IMR-90 (cell line): ENCODE measurements around the gene PARG. TPM values are rescaled to one million over a fixed set of nuclear protein-coding genes. Genes with fewer than 3 reads are reported as not detected.
A peak's percentile ranks its signal among the peaks of the same experiment; 100 is the strongest.

Experiments
- ATAC-seq: fragments of 200-7000 bp; cut with Tn5 transposase; 2 replicates; pipeline ENCODE4 v1.9.1; 2020; ENCODE audit warnings: low read depth, mild to moderate bottlenecking, moderate library complexity
- BruUV-seq: library from RNA; stranded (reverse); fragments of 400-500 nt; replicated peaks from 2 replicates; lab custom pipeline; 2021; lab: Mats Ljungman, UMichigan
- CTCF ChIA-PET: fragments of 300-600 bp; formaldehyde crosslinking; extraction: SDS; loops from one replicate; lab custom pipeline; 2021; ENCODE audit warnings: antibody characterized with exemption; lab: Yijun Ruan, JAX
- POLR2A ChIA-PET: fragments of 300-600 bp; sonication (Branson Sonifier 250); formaldehyde crosslinking; loops from one replicate; lab custom pipeline; 2022; ENCODE audit warnings: antibody characterized with exemption; ENCODE audit not compliant: unreplicated experiment; lab: Charles Lee
- DNase-seq: peaks from one replicate; pipeline ENCODE4 v3.0.0; 2013
- H2AFZ ChIP-seq: replicated peaks from 2 replicates; pipeline ENCODE3; 2013; ENCODE audit warnings: low read length, mild to moderate bottlenecking; ENCODE audit not compliant: poor library complexity
- H2AK5ac ChIP-seq: 2 replicates; pipeline ENCODE4 v1.6.1; 2013; ENCODE audit warnings: low read depth, low read length, inconsistent platforms
- H2AK9ac ChIP-seq: replicated peaks from 2 replicates; pipeline ENCODE3; 2013; ENCODE audit warnings: mild to moderate bottlenecking, low read depth, low read length, moderate library complexity; ENCODE audit not compliant: poor library complexity
- H2BK120ac ChIP-seq: 2 replicates; pipeline ENCODE4 v1.6.1; 2013; ENCODE audit warnings: low read depth, low read length, inconsistent platforms
- H2BK15ac ChIP-seq: 3 replicates; pipeline ENCODE4 v1.6.1; 2013; ENCODE audit warnings: low read depth, low read length, inconsistent platforms
- H2BK20ac ChIP-seq: 2 replicates; pipeline ENCODE4 v1.6.1; 2013; ENCODE audit warnings: low read depth, mild to moderate bottlenecking, inconsistent platforms, low read length, moderate library complexity
- H2BK5ac ChIP-seq: 2 replicates; pipeline ENCODE4 v1.6.1; 2013; ENCODE audit warnings: mild to moderate bottlenecking, low read depth, low read length, inconsistent platforms; ENCODE audit not compliant: poor library complexity, severe bottlenecking
- H3K14ac ChIP-seq: replicated peaks from 2 replicates; pipeline ENCODE4 v1.6.1; 2013; ENCODE audit warnings: low read depth, low read length, inconsistent platforms
- H3K18ac ChIP-seq: 2 replicates; pipeline ENCODE4 v1.6.1; 2013; ENCODE audit warnings: low read depth, low read length, control low read depth
- H3K23ac ChIP-seq: 2 replicates; pipeline ENCODE4 v1.6.1; 2013; ENCODE audit warnings: low read depth, low read length, inconsistent platforms
- H3K27ac ChIP-seq: 2 replicates; pipeline ENCODE4 v1.5.1; 2013; ENCODE audit warnings: mild to moderate bottlenecking, control low read depth, low read length; ENCODE audit not compliant: insufficient read depth
- H3K27me3 ChIP-seq: 2 replicates; pipeline ENCODE4 v1.6.1; 2013; ENCODE audit warnings: low read length; ENCODE audit not compliant: control insufficient read depth, insufficient read depth
- H3K36me3 ChIP-seq: 2 replicates; pipeline ENCODE4 v1.6.1; 2013; ENCODE audit warnings: low read length, mixed read lengths; ENCODE audit not compliant: control insufficient read depth, insufficient read depth
- H3K4ac ChIP-seq: 2 replicates; pipeline ENCODE4 v1.6.1; 2013; ENCODE audit warnings: low read depth, low read length, inconsistent platforms
- H3K4me1 ChIP-seq: 2 replicates; pipeline ENCODE4 v1.6.1; 2013; ENCODE audit warnings: low read length, mixed read lengths; ENCODE audit not compliant: control insufficient read depth, insufficient read depth
- H3K4me2 ChIP-seq: 2 replicates; pipeline ENCODE4 v1.6.1; 2013; ENCODE audit warnings: low read depth, mild to moderate bottlenecking, control low read depth, low read length, moderate library complexity
- H3K4me3 ChIP-seq: 2 replicates; pipeline ENCODE4 v1.5.1; 2013; ENCODE audit warnings: low read depth, mild to moderate bottlenecking, control low read depth, low read length, moderate library complexity; ENCODE audit not compliant: insufficient read depth
- H3K56ac ChIP-seq: 2 replicates; pipeline ENCODE4 v1.6.1; 2013; ENCODE audit warnings: low read length, inconsistent platforms; ENCODE audit not compliant: insufficient read depth; ENCODE audit errors: extremely low read depth
- H3K79me1 ChIP-seq, 2 experiments: 2 replicates each; pipeline ENCODE4 v1.6.1; 2013; ENCODE audit warnings: low read length in 2 of 2, inconsistent platforms in 1 of 2, low read depth in 1 of 2
- H3K9ac ChIP-seq: 2 replicates; pipeline ENCODE4 v1.6.1; 2013; ENCODE audit warnings: low read depth, low read length, control low read depth
- H3K9me1 ChIP-seq: 2 replicates; pipeline ENCODE4 v1.6.1; 2013; ENCODE audit warnings: low read length, inconsistent platforms; ENCODE audit not compliant: insufficient read depth
- H3K9me3 ChIP-seq: 2 replicates; pipeline ENCODE4 v1.6.1; 2013; ENCODE audit warnings: low read length; ENCODE audit not compliant: control insufficient read depth, insufficient read depth
- H4K20me1 ChIP-seq: 2 replicates; pipeline ENCODE4 v1.6.1; 2013; ENCODE audit warnings: low read length, inconsistent platforms; ENCODE audit not compliant: insufficient read depth
- H4K5ac ChIP-seq: 2 replicates; pipeline ENCODE4 v1.6.1; 2013; ENCODE audit warnings: mild to moderate bottlenecking, low read depth, low read length, control low read depth
- H4K8ac ChIP-seq, 2 experiments: 2 replicates each; pipeline ENCODE4 v1.6.1; 2013; ENCODE audit warnings: low read depth in 2 of 2, low read length in 2 of 2, control low read depth in 1 of 2, inconsistent platforms in 1 of 2
- H4K91ac ChIP-seq: 2 replicates; pipeline ENCODE4 v1.6.1; 2013; ENCODE audit warnings: low read depth, low read length, inconsistent platforms; ENCODE audit not compliant: insufficient read depth
- MAFK ChIP-seq: IDR thresholded peaks from 2 replicates; pipeline ENCODE4 v1.6.1; 2012; ENCODE audit warnings: low read depth, low read length, improper control_type of control experiment
- NFE2L2 ChIP-seq: fragments of 150-350 bp; IDR thresholded peaks from 2 replicates; pipeline ENCODE4 v1.6.1; 2016; ENCODE audit warnings: low read depth, mild to moderate bottlenecking, low read length
- RCOR1 ChIP-seq: IDR thresholded peaks from 2 replicates; pipeline ENCODE4 v1.6.1; 2012; ENCODE audit warnings: mild to moderate bottlenecking, low read length, improper control_type of control experiment; ENCODE audit not compliant: insufficient replicate concordance
- SMC3 ChIP-seq: fragments of 150-350 bp; IDR thresholded peaks from 2 replicates; pipeline ENCODE4 v1.6.1; 2016; ENCODE audit warnings: low read depth, mild to moderate bottlenecking, antibody characterized with exemption, low read length, moderate library complexity
- USF2 ChIP-seq: fragments of 150-350 bp; IDR thresholded peaks from 2 replicates; pipeline ENCODE4 v1.6.1; 2017; ENCODE audit warnings: mild to moderate bottlenecking, antibody characterized with exemption, low read length, low read depth
- dilution Hi-C: fragments of 300-500 bp; cut with HindIII; formaldehyde crosslinking; loops from one replicate; pipeline ENCODE4 v1.14.3; 2018; ENCODE audit warnings: low sequenced_read_pairs; ENCODE audit not compliant: unreplicated experiment
- in situ Hi-C: fragments of 300-500 bp; cut with MboI; formaldehyde crosslinking; loops from 3 replicates; pipeline ENCODE4 v1.14.3; 2019; ENCODE audit warnings: low sequenced_read_pairs, inconsistent platforms, mixed read lengths
- intact Hi-C: fragments of 100-400 bp; cut with micrococcal nuclease; formaldehyde crosslinking; loops from 2 replicates; pipeline ENCODE4 v1.10.0; 2022
- polyA plus RNA-seq, 3 experiments: library from polyadenylated mRNA; depleted of rRNA; stranded (reverse); fragments of >200 nt; gene quantifications; 2 replicates each; pipeline ENCODE4 v1.2.3, GENCODE V29; 2012; ENCODE audit warnings: low replicate concordance in 1 of 3
- total RNA-seq: library from RNA; depleted of rRNA; stranded (reverse); fragments of >200 nt; gene quantifications from 2 replicates; pipeline ENCODE4 v1.2.3, GENCODE V29; 2012

Gene PARG
- total and polyA plus RNA-seq, 2 of the 4 experiments (the other 2 are of a cell fraction): 8.6 to 24.4 TPM

- CTCF ChIA-PET: no interaction called here
- no peaks in the 10 kb centered on the region for H3K9me3 ChIP-seq
- H3K4me1 ChIP-seq: no peaks in the 10 kb centered on the region
- intact Hi-C loops: no loop called here
- H4K20me1 ChIP-seq: no peaks in the 10 kb centered on the region
- no peak overlapping the region for H3K14ac ChIP-seq
- no peak overlapping the region for H2BK20ac ChIP-seq
- no peaks in the 10 kb centered on the region for H3K9me1 ChIP-seq
- no peak overlapping the region for H3K18ac ChIP-seq
- no peak for TF ChIP-seq NFE2L2
- TF ChIP-seq SMC3: no peak
- no peak for TF ChIP-seq USF2
- no peak for TF ChIP-seq RCOR1
- TF ChIP-seq MAFK: no peak
- H3K27ac ChIP-seq: no peak overlapping the region
- dilution Hi-C loops: no loop called here
- H3K27me3 ChIP-seq: peaks cover 2% of the 10 kb centered on the region; the same call in 1 of the 2 replicates
- no peak overlapping the region for H3K56ac ChIP-seq
- no peak overlapping the region for H4K91ac ChIP-seq
- BruUV-seq: no TSS peak
- no peak overlapping the region for H3K4me3 ChIP-seq
- POLR2A ChIA-PET: no interaction called here
- H3K36me3 ChIP-seq: no peaks in the 10 kb centered on the region
- no peak overlapping the region for H3K23ac ChIP-seq
- no peak overlapping the region for H2BK5ac ChIP-seq
- H2AK5ac ChIP-seq: no peak overlapping the region
- H2AK9ac ChIP-seq: no peak overlapping the region
- no peaks in the 10 kb centered on the region for H3K79me1 ChIP-seq
- H4K5ac ChIP-seq: no peak overlapping the region
- no peak overlapping the region for H4K8ac ChIP-seq
- ATAC-seq: peak; percentile 44; the same call in 1 of the 2 replicates
- H3K4me2 ChIP-seq: no peak overlapping the region
- H2BK120ac ChIP-seq: no peak overlapping the region
- no peak overlapping the region for H3K4ac ChIP-seq
- H3K9ac ChIP-seq: no peak overlapping the region
- peak; percentile 21 for DNase-seq
- H2AFZ ChIP-seq: no peak overlapping the region
- in situ Hi-C loops: no loop called here
- H2BK15ac ChIP-seq: no peak overlapping the region
These were observed 160.6 kb downstream of the PARG start for GRCh38 chr10:49781247-49781646.
